Stimulated activated CD4-positive, alpha-beta T cell treated with anti-CD3 and anti-CD28 coated beads, Interleukin-15, amount 100 ng/mL, for 48 hours (primary cell): ENCODE data around the gene QKI.

Experiments
- DNase-seq, 2 donors: peaks; one replicate each; pipeline ENCODE4 v3.0.0-alpha.2; 2020; ENCODE audit warnings: low read depth in 2 of 2

Gene QKI

GRCh38 chr6:163391985-163392384 lies 22.5 kb upstream of the QKI start:
- no peak for DNase-seq

- DNase-seq, result no peak
These were observed 22.0 kb upstream of the QKI start for GRCh38 chr6:163392533-163392932.

GRCh38 chr6:163393923-163394322 lies 20.6 kb upstream of the QKI start:
- DNase-seq, result no peak

- no peak for DNase-seq
These were observed 19.9 kb upstream of the QKI start for GRCh38 chr6:163394659-163395058.

- no peak for DNase-seq
These were observed 19.2 kb upstream of the QKI start for GRCh38 chr6:163395122-163395830.

GRCh38 chr6:163395831-163396185 lies 18.7 kb upstream of the QKI start:
- DNase-seq, result no peak

GRCh38 chr6:163397326-163397725 lies 17.2 kb upstream of the QKI start:
- no peak for DNase-seq

GRCh38 chr6:163398115-163398514 lies 16.4 kb upstream of the QKI start:
- DNase-seq, result no peak

GRCh38 chr6:163398815-163399214 lies 15.7 kb upstream of the QKI start:
- DNase-seq, result no peak

- no peak for DNase-seq
These were observed 14.0 kb upstream of the QKI start for GRCh38 chr6:163400509-163400908.

GRCh38 chr6:163401039-163401885 lies 13.3 kb upstream of the QKI start:
- DNase-seq, result no peak

- no peak for DNase-seq
These were observed 11.9 kb upstream of the QKI start for GRCh38 chr6:163402616-163403015.

- no peak for DNase-seq
These were observed 9.7 kb upstream of the QKI start for GRCh38 chr6:163404825-163405265.

GRCh38 chr6:163405412-163406309 lies 8.9 kb upstream of the QKI start:
- DNase-seq, result no peak

- no peak for DNase-seq
These were observed 8.2 kb upstream of the QKI start for GRCh38 chr6:163406366-163406765.

- DNase-seq, result no peak
These were observed 7.7 kb upstream of the QKI start for GRCh38 chr6:163406830-163407229.

GRCh38 chr6:163408352-163408991 lies 6.0 kb upstream of the QKI start:
- DNase-seq, result no peak

GRCh38 chr6:163409712-163410111 lies 4.8 kb upstream of the QKI start:
- DNase-seq, result no peak

- no peak for DNase-seq
These were observed 2.2 kb upstream of the QKI start for GRCh38 chr6:163412341-163412740.

GRCh38 chr6:163412801-163413344 lies 1.6 kb upstream of the QKI start:
- DNase-seq, result no peak

- DNase-seq, result peak; percentile 74 to 82
These were observed 987 bp upstream of the QKI start for GRCh38 chr6:163413345-163414116.
